Mesendoderm (in vitro differentiated cells): ENCODE data around the gene KBTBD8.

Experiments used
- DNase-seq: peaks from one replicate; pipeline ENCODE4 v3.0.0; 2013
- H2AK5ac ChIP-seq: 2 replicates; pipeline ENCODE4 v1.6.1; 2013; ENCODE audit warnings: low read length, inconsistent platforms
- H2BK120ac ChIP-seq: 2 replicates; pipeline ENCODE4 v1.6.1; 2013; ENCODE audit warnings: low read depth, mild to moderate bottlenecking, low read length, moderate library complexity, mixed read lengths
- H2BK15ac ChIP-seq: replicated peaks from 2 replicates; pipeline ENCODE4 v1.6.1; 2013; ENCODE audit warnings: low read depth, mild to moderate bottlenecking, moderate library complexity
- H2BK5ac ChIP-seq: 2 replicates; pipeline ENCODE4 v1.6.1; 2013; ENCODE audit warnings: low read length, inconsistent platforms
- H3K18ac ChIP-seq: 2 replicates; pipeline ENCODE4 v1.6.1; 2013; ENCODE audit warnings: mild to moderate bottlenecking, low read length, mixed read lengths
- H3K23ac ChIP-seq: one replicate; pipeline ENCODE4 v1.6.1; 2013; ENCODE audit warnings: low read length
- H3K27ac ChIP-seq: 2 replicates; pipeline ENCODE4 v1.5.1; 2013; ENCODE audit warnings: low read depth, mild to moderate bottlenecking, inconsistent platforms, low read length, moderate library complexity
- H3K27me3 ChIP-seq: 2 replicates; pipeline ENCODE4 v1.6.1; 2013; ENCODE audit warnings: low read length, control low read depth, mild to moderate bottlenecking, inconsistent platforms; ENCODE audit not compliant: insufficient read depth, poor library complexity
- H3K36me3 ChIP-seq: 2 replicates; pipeline ENCODE4 v1.6.1; 2013; ENCODE audit warnings: low read length, inconsistent platforms; ENCODE audit not compliant: control insufficient read depth, insufficient read depth
- H3K4ac ChIP-seq: one replicate; pipeline ENCODE4 v1.6.1; 2013; ENCODE audit warnings: low read depth, mild to moderate bottlenecking, low read length, moderate library complexity
- H3K4me1 ChIP-seq: 2 replicates; pipeline ENCODE4 v1.6.1; 2013; ENCODE audit warnings: low read depth, low read length, inconsistent platforms; ENCODE audit not compliant: control insufficient read depth
- H3K4me2 ChIP-seq: 2 replicates; pipeline ENCODE4 v1.6.1; 2013; ENCODE audit warnings: low read length
- H3K4me3 ChIP-seq: 2 replicates; pipeline ENCODE4 v1.5.1; 2013; ENCODE audit warnings: mild to moderate bottlenecking, low read length
- H3K56ac ChIP-seq: one replicate; pipeline ENCODE4 v1.6.1; 2013; ENCODE audit warnings: low read length
- H3K79me1 ChIP-seq: 2 replicates; pipeline ENCODE4 v1.6.1; 2013; ENCODE audit warnings: low read length, inconsistent platforms
- H3K79me2 ChIP-seq: 2 replicates; pipeline ENCODE4 v1.6.1; 2013; ENCODE audit warnings: mild to moderate bottlenecking, low read length; ENCODE audit not compliant: control insufficient read depth, insufficient read depth
- H3K9ac ChIP-seq: 2 replicates; pipeline ENCODE4 v1.6.1; 2013; ENCODE audit warnings: low read length, inconsistent platforms
- H4K5ac ChIP-seq: one replicate; pipeline ENCODE4 v1.6.1; 2013; ENCODE audit warnings: low read length
- H4K8ac ChIP-seq: one replicate; pipeline ENCODE4 v1.6.1; 2013; ENCODE audit warnings: low read depth, mild to moderate bottlenecking, control low read depth, low read length, moderate library complexity
- WGBS: extraction: QIAGEN DNeasy Blood & Tissue Kit; methylation state at CpG from one replicate; pipeline ENCODE4 v1.1.7; 2013; ENCODE audit warnings: low lambda C conversion rate, missing lambda C conversion rate; ENCODE audit not compliant: insufficient coverage; ENCODE audit errors: extremely low coverage; 5-methylcytosine and 5-hydroxymethylcytosine counted together

KBTBD8 gene

GRCh38 chr3:67030785-67031740 lies 33.0 kb downstream of the KBTBD8 start:
- H3K56ac ChIP-seq, result no peak overlapping the region
- H4K5ac ChIP-seq, result no peak overlapping the region
- no peaks in the 10 kb centered on the region for H3K36me3 ChIP-seq
- no peak overlapping the region for H2BK120ac ChIP-seq
- H3K18ac ChIP-seq, result no peak overlapping the region
- no CpG with 5 or more reads among the region's 3 CpGs for WGBS
- H3K4me2 ChIP-seq, result no peak overlapping the region
- no peak overlapping the region for H3K27ac ChIP-seq
- no peaks in the 10 kb centered on the region for H3K27me3 ChIP-seq
- H3K9ac ChIP-seq, result no peak overlapping the region
- H3K4me1 ChIP-seq, result peaks cover 4% of the 10 kb centered on the region
- H2BK5ac ChIP-seq, result peak overlapping the region; percentile 69
- H3K4me3 ChIP-seq, result no peak overlapping the region
- no peak overlapping the region for H3K23ac ChIP-seq
- no peak for DNase-seq
- H3K79me1 ChIP-seq, result no peaks in the 10 kb centered on the region
- H2BK15ac ChIP-seq, result no peak overlapping the region
- no peak overlapping the region for H3K4ac ChIP-seq
- no peak overlapping the region for H2AK5ac ChIP-seq
- no peaks in the 10 kb centered on the region for H3K79me2 ChIP-seq
- H4K8ac ChIP-seq, result no peak overlapping the region

DNA sequence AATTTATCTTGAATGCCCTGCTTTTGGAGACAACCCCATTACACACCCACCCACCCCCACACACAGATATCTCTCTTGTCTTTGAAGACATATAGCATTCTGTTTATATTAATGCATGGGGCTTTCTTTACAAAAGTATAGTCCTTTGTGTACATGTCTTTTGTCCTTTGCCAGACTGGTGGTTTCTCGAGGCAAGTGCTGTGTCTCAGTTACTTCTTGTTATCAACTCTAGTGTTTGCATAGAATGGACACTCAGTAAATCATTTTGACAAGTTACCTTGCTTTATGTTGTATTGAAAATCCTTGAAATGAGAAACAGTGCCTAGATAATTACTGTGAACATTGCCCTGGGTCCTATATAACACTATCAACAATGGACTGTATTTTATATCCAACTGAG lies 33.9 kb downstream of the KBTBD8 start:
- Histone ChIP-seq H3K79me2 (no peaks in the 10 kb centered on the region), H4K5ac (no peak overlapping the region), H2BK15ac (no peak overlapping the region), H3K79me1 (no peaks in the 10 kb centered on the region), H3K27ac (no peak overlapping the region), H3K23ac (no peak overlapping the region), H2BK120ac (no peak overlapping the region), H2AK5ac (no peak overlapping the region), H2BK5ac (no peak overlapping the region), H4K8ac (no peak overlapping the region), H3K4me1 (peaks cover 4% of the 10 kb centered on the region), H3K27me3 (no peaks in the 10 kb centered on the region), H3K18ac (no peak overlapping the region), H3K4ac (no peak overlapping the region), H3K56ac (no peak overlapping the region), H3K4me3 (no peak overlapping the region), H3K4me2 (no peak overlapping the region), H3K36me3 (no peaks in the 10 kb centered on the region), H3K9ac (no peak overlapping the region)
- DNase-seq, result no peak
- no CpG with 5 or more reads among the region's 1 CpG for WGBS

- peaks cover 4% of the 10 kb centered on the region for H3K4me1 ChIP-seq
- no CpG with 5 or more reads among the region's 2 CpGs for WGBS
- no peak overlapping the region for H2AK5ac ChIP-seq
- no peaks in the 10 kb centered on the region for H3K79me1 ChIP-seq
- H3K9ac ChIP-seq, result no peak overlapping the region
- H4K5ac ChIP-seq, result no peak overlapping the region
- no peaks in the 10 kb centered on the region for H3K79me2 ChIP-seq
- no peak overlapping the region for H3K4ac ChIP-seq
- H4K8ac ChIP-seq, result no peak overlapping the region
- no peaks in the 10 kb centered on the region for H3K36me3 ChIP-seq
- no peak overlapping the region for H2BK15ac ChIP-seq
- H3K27ac ChIP-seq, result no peak overlapping the region
- no peak overlapping the region for H3K23ac ChIP-seq
- H2BK5ac ChIP-seq, result no peak overlapping the region
- no peaks in the 10 kb centered on the region for H3K27me3 ChIP-seq
- DNase-seq, result no peak
- no peak overlapping the region for H2BK120ac ChIP-seq
- no peak overlapping the region for H3K18ac ChIP-seq
- H3K4me2 ChIP-seq, result no peak overlapping the region
- H3K56ac ChIP-seq, result no peak overlapping the region
- H3K4me3 ChIP-seq, result no peak overlapping the region
Measured at GRCh38 chr3:67033079-67033478, 35.0 kb downstream of the KBTBD8 start.

GRCh38 chr3:67034371-67034770 lies 36.3 kb downstream of the KBTBD8 start:
- no peak overlapping the region for H2BK5ac ChIP-seq
- H3K4me2 ChIP-seq, result no peak overlapping the region
- WGBS, result no CpG with 5 or more reads among the region's 3 CpGs
- no peaks in the 10 kb centered on the region for H3K36me3 ChIP-seq
- no peak overlapping the region for H4K5ac ChIP-seq
- no peak overlapping the region for H4K8ac ChIP-seq
- no peak overlapping the region for H3K4ac ChIP-seq
- H3K23ac ChIP-seq, result no peak overlapping the region
- no peak for DNase-seq
- H3K56ac ChIP-seq, result no peak overlapping the region
- no peaks in the 10 kb centered on the region for H3K79me2 ChIP-seq
- no peak overlapping the region for H2AK5ac ChIP-seq
- H2BK120ac ChIP-seq, result no peak overlapping the region
- no peaks in the 10 kb centered on the region for H3K27me3 ChIP-seq
- no peak overlapping the region for H3K18ac ChIP-seq
- H3K27ac ChIP-seq, result no peak overlapping the region
- H3K9ac ChIP-seq, result no peak overlapping the region
- H2BK15ac ChIP-seq, result no peak overlapping the region
- no peak overlapping the region for H3K4me3 ChIP-seq
- H3K79me1 ChIP-seq, result no peaks in the 10 kb centered on the region
- H3K4me1 ChIP-seq, result peaks cover 2% of the 10 kb centered on the region

- peaks cover 2% of the 10 kb centered on the region for H3K4me1 ChIP-seq
- H3K4ac ChIP-seq, result no peak overlapping the region
- H3K36me3 ChIP-seq, result no peaks in the 10 kb centered on the region
- H3K56ac ChIP-seq, result peak overlapping the region; percentile 37
- H2AK5ac ChIP-seq, result no peak overlapping the region
- H3K4me2 ChIP-seq, result no peak overlapping the region
- WGBS, result no CpG with 5 or more reads among the region's 4 CpGs
- H3K79me1 ChIP-seq, result no peaks in the 10 kb centered on the region
- no peak overlapping the region for H3K4me3 ChIP-seq
- H3K9ac ChIP-seq, result no peak overlapping the region
- no peak overlapping the region for H3K23ac ChIP-seq
- no peak overlapping the region for H3K27ac ChIP-seq
- peak overlapping the region; percentile 28 for H2BK120ac ChIP-seq
- no peak overlapping the region for H4K5ac ChIP-seq
- no peaks in the 10 kb centered on the region for H3K79me2 ChIP-seq
- H4K8ac ChIP-seq, result no peak overlapping the region
- H3K18ac ChIP-seq, result peak overlapping the region; percentile 90
- no peak overlapping the region for H2BK15ac ChIP-seq
- no peaks in the 10 kb centered on the region for H3K27me3 ChIP-seq
- no peak for DNase-seq
- H2BK5ac ChIP-seq, result no peak overlapping the region
Measured at GRCh38 chr3:67037615-67038014, 39.5 kb downstream of the KBTBD8 start.
